GM19395 (cell line): ENCODE data around the gene TPCN2.

Source experiments
- ATAC-seq: cut with Tn5 transposase; IDR thresholded peaks from one replicate; pipeline ENCODE4 v1.9.1; 2021; ENCODE audit warnings: mild to moderate bottlenecking, moderate library complexity; ENCODE audit not compliant: unreplicated experiment

The TPCN2 gene

DNA sequence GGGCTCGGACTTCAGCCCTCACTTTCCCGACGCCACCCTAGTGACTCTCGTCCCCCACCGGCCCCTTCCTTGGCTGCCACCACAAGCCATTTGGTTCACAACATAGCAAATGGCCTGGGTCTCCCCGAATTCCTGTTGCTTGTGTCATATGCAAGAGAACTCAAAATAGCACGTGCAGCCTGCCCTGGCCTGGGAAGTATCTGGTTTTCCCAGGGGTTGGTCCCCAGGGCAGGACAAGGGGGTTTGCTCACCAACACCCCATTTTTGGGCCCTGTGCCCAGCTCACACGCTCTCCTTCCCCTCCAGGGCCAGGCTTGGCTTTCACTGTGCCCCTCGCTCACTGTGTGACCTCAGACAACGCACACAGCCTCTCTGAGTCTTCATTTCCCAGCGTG is 12.8 kb upstream of the TPCN2 start:
- ATAC-seq: no peak

DNA sequence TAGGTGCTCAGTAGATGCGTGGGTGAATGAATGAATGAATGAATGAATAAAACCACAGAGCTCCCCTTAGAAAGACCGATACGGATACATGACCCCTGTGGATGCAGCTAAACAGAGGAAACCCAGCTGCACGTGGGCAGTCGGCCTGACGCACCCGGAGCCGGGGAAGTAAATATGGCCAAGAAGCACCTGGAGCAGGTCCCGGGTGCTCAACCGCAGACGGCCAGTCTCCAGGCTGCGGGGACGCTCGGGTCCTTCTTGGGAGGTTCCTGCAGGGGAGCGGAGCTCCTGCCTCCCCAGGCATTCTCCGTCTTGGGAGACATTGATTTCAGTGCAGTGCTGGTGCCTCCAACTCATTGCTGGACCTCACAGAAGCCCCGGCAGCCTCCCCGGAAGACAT is 11.7 kb upstream of the TPCN2 start:
- ATAC-seq: no peak

DNA sequence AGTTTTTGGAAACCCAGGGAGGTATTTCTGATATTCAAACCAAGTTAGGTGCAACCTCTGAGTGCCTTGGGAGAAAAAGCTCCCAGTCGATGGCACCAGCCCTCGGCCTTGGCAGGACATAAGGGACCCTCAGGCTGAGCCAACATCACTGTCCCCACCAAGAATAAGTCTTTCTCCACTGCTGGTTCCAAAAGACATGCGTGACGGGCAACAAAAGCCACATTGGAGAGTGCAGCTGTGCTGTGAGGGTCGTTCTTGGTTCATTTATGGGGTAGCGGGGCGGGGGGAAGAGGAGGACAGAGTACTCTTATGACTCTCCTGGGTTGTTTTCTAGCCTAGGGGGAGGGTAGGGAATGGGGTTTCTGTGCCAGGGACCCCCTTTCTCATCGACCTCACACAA is 11.2 kb upstream of the TPCN2 start:
- ATAC-seq: no peak

DNA sequence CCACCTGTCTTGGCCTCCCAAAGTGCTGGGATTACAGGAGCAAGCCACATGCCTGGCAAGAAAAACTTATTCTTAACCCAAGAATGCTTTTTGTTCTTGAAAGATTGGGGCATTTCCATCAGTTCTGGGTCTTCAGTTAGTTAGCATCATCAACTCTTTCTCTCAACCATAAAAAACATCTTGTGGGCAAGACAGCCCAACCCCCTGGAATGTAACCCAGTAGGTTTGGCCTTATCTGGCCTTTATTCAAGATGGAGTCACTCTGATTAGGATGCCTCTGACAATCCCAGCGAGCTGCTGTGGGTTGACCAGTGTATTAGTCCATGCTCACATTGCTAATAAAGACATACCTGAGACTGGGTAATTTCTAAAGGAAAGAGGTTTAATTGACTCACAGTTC is 9.2 kb upstream of the TPCN2 start:
- no peak for ATAC-seq

DNA sequence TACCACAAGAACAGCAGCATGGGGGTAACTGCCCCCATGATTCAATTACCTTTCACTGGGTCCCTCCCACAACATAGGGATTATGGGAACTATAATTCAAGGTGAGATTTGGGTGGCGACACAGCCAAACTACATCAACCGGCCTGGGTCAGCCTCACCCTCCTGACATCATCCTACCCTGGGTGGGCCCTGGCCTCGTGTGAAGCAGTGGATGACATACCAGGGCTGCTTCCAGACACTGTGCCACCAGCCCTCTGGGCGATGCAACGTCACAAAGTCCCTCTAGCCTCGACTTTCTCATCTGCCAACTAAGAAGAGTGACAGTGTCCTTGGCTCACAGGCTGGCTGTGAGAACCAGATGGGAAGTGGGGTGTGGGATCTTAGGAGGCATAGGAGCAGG is 8.7 kb upstream of the TPCN2 start:
- ATAC-seq: no peak

DNA sequence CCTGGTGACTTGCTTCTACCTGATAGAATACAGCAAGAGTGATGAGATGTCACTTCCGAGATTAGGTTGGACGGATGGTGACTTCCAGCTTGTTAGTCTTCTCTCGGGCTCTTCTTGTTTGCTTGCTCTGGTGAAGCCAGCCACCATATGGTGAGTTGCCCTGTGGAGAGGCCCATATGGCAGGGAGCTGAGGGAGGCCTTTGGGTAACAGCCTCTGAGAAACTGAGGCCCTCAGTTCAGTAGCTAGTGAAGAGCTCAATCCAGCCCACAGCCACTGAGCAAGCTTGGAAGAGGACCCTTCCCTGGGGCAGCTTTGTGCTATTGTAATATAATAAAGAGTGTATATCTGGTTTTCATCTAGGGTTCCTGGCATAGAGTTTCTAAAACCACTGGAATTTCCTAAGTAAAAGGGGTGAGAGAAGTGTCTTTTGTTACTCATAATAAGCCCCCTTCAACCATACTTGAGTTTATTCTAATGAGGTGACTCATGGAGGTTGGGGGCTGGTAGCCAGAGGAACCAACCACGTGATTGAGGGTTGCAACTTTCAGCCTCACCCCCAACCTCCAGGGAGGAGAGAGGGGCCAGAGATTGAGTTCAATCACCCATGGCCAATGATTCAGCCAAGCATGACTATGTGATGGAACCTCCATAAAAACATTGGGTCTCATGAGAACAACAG is 8.0 kb upstream of the TPCN2 start:
- ATAC-seq: no peak

DNA sequence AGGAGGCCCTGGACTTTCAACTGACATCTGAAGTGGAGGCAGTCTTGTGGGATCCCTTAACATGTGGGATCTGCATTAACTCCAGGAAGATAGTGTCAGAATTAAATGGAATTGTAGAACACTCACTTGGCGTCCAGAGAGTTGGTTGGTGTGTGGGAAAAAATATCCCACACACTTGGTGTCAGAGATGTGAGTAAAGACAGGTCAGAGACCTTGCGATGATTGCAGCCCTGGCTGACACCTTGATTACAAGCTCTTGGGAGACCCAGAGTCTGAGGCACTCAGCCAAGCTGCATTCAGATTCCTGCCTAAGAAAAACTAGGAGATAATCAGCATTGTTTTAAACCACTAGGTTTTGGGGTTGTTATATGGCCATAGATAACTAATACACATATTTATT is 7.2 kb upstream of the TPCN2 start:
- no peak for ATAC-seq

DNA sequence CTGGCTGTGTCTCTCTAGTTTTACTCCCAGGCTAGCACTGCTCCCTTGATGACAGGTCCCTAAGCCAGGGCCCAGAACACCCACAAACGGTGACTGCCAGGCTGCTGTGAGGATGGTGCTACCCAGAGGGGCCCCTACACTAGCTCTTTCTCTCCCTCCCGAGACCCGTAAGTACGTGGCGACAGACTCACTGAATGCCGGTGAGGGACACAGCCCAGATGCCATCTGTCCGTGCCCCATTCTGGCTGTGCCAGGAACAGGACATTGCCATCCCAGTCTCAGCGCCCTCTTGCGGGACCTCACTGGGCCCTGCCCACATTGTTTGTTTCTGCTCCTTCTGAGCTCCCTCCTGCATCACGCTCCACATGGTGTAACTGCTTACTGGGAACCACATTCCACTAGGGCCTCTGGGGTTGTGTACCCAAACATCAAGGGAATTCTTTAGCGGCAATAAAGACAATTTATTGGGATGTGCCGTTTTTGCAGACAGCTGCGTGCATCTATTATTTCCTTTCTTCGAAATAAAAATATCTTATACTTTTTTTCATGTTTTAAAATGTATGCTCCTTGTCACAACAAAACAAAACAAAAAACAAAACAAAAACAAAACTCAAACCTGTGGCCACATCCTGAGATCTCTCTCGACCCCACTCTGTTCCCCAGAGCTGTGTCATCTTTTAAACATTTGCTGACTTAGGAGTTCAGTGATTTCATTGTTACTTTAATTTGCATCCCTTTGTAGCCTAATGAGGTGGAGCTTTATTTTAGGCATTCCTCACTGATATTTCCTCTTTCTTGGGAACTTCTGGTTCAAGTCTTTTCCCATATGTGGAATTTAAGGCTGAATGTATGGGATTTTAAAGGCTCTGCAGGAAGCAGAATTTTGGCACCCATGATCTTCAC is 4.4 kb upstream of the TPCN2 start:
- ATAC-seq: no peak

DNA sequence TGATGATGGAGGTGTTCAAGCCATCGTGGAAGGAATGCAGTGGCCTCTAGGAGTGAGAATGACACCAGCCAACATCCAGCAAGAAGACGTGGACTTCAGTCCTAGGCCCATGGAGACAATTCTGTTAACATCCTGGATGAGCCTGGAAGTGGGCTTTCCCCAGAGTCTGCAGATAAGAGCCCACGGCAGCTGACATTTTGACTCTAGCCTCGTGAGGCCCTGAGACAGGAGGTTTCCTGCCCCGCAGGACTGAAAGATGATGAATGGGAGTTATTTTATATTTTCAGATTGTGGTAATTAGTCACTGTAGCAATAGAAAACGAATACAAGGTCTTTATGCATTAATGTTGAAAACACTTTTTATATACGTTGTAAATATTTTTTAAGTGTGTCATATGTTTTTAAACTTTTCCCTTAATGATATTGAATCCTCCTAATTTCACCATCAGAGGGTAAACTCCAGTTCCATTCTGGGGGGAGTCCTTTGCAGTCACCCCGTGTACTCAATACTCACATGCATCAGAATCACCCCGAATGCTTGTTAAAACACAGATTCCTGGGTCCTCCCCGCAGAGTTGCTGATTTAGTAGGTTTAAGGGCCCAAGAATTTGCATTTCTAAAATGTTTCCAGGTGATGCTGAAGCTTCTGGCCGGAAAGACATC is 570 bp upstream of the TPCN2 start:
- ATAC-seq: no peak

DNA sequence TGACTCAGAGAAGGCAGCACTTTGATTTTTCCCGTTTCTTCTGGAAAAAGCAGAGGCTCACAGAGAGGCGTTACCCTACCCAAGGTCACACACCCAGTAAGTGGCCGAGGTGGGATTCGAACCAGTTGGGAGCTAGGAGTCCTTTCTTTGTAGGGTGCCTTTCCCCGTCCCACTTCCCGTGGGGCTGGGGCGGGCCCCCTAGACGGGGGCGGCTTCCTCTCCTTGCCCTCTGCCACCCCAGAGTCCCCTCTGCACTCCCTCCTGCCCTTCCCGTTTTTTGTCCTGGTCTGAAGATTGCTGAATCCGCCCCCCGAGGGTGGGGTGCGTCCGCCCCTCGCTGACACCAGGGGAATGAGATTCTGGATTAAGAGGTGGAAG is 747 bp downstream of the TPCN2 start:
- no peak for ATAC-seq

DNA sequence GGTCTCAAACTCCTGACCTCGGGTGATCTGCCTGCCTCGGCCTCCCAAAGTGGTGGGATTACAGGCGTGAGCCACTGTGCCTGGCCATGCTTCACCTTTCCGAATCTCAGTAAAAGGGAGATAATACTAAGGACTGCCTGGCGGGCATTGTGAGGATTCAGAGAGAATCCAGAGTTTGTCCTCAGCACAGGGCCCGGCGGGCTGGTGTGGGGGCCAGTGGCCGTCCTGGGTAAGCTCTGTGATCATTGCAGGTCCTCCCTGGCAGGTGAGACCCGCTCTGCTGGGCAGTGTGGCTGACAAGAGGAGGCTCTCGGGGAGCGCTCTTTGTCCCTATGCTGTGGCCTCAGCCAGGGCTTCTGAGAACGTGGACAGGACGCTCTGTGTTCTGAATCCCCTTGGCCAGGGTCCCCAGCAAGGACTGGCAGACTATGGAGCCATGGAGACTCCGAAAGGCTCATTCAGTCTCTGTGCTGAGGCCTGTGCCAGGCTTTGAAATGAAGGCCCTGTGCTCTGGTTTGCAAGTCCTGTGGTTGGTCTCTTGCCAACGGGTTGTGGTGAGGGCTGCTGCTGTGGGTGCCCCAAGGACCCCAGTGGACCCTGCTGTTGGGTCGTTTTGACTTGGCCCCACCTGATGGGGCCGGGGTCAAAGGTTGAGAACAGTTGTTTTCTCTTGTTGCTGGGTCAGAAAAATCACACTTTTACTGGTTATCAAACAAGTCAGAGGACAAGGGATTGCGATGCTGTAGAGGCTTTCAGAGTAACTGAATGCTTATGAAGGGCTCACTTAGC is 2.1 kb downstream of the TPCN2 start:
- no peak for ATAC-seq

DNA sequence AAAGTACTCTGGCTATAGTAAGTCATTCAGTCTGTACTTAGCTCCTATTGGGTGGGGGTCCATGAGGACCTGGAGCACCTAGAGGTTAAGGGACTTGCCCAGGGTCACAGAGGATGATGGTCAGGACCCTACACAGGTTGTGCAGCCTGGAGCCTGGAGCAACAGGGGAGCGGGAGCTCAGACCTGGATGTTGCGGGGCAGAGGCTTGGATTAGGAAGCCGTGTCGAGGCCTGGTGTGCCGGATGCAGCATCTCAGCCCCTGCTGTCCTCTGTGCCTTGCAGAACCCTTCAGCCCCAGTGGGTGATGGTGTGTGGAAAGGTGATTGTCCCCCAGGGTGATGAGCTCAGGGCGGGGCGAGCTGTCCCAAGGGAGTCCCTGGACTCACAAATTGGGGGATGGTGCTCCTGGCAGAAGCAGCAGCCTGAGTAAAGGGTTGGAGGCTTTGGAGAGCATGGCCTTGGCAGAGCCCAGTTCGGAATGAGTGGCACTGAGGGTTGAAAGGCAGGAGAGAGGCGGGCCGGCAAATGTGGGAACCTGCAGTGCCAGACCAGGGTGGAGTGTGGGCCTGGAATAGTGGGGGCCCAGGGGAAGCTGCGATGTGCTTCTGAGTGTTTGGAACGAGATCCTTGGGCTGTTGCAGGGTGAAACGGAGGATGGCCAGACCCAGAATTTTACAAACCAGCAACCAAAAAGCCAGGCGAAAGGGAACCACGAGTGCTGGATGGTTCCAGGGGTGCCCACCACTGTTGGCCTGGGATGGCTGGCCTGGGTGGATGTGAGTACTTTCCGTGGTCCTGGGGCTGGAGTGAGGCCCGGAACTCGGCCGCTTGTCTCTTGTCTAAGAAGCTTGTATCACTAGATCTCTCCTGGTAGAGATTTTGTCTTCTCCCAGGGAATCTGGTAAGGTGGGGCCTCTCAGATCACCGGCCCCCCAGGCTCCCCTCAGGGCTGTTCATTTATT is 2.9 kb downstream of the TPCN2 start:
- ATAC-seq: no peak

DNA sequence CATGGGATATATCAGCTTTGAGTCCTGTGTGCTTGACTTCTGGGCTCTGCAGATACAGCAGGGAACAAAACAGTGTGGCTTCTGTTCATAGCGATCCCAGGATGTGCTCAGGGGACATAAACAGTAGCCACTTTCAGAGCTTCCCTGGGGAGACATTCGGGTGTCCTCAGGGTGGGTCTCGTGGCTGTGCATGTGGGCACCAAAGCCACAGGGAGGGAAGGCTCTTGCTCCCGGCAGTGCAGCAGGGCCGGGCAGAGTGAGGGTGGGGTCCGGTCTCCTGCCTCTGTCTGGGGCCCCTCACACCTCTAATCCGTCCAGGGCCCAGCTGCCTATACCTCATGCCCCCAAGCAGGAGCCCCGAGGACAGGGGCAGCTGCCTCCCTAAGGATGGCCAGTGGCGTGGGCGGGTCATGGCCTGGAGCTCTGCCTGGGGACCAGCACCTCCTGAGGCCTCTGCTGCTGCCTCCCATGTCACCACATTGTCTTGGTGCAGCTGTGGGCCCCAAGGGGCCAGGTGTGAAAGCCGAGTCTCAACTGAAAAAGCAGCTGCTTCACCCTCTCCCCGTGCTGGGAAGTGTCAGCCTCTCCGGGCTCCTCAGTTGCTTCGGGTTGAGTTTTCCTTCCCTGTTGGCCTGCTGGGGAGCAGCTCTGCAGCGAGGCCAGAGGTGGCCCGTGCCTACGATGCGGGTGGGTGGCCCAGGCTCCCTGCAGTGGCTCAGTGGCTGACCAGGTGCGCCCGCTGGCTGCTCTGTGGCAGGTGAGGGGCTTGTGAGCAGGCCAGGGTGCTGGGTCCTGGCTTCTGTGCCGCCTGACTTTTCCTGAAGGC is 3.8 kb downstream of the TPCN2 start:
- ATAC-seq: no peak

DNA sequence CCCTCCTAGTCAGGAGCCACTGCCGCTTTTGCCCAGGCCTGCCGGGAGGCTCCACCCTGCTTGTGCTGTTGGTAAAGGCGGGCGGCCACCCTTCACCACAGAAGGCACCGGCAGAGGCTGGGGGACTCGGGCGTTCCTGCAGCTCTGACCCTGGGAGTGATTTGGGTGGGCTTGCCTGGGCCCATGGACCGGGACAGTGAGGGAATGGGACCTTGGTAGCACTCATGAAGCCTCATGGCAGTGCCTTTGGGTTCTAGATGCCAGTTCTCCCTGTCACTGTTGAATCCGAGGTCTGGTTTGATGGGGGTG is 4.4 kb downstream of the TPCN2 start:
- no peak for ATAC-seq

DNA sequence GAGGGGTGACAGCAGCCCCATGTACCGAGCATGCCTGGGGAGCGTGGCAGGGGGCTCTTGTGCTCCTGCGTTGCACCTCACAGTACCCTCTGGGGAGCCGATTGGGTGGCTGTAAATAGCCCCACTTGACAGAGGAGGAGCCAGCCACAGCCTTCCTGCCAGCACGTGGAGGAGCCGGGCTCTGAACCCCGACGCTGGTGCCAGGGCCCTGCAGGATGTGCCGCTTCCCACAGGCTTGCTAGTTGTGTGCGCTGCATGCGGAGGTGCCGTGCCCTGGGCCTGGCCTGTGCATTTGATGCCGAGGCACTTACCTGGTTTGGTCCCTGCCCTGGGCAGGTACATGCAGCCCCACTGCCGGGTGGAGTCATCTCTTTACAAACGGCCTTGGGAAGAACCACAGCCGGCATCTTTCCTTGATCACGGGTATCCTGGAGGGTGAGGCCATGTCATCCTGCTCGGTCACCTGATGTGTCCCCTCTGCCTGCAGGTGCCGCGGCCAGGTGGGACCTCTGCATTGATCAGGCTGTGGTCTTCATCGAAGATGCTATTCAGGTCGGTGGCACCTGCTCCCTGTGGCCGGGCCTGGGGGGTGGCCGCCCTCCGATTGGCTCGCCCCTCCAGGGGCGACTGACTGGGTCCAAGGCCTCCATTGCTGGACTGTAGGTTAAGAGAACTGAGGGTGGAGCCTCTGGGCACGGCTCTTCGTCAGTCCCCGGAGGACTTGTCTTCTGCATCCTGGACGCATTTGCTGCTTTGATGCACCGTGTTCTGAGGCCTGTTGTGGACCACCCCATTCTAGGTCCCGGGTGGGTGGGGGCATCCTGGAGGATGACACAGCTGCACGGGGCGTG is 5.0 kb downstream of the TPCN2 start:
- ATAC-seq: no peak

DNA sequence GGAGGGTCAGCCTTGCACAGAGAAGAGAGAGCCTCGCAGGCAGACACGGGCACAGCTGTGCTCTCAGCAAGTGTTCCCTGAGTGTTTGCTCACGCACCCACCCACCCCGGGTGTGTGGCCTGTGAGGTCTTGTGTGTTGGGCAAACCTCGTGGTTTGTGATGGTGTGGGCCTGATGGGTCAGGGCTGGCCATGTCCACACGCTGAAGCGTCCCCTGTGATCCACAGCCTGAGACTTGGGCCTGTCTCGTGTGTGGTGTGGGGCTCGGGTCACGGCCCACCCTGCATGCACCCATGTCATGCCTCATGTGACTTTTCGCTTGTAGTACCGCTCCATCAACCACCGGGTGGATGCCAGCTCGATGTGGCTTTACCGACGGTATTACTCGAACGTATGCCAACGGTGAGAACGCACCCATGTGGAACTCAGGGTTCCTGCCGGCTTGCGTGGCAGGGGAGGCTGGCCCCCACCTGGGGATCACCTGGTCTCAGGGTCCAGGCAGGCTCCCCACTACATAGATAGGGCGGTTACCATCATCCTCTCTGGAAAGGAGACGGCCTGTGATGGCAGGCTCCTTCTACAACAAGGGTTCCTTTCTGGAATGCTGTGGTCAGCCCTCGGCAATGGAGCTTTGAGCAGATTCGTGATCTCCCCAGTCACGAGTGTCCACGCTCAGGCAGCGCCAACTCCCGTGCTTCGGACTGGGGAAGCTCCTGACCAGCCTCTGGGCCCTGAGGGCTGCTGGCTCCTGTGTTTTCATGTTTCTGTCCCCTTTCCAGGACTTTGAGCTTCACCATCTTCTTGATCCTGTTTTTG is 5.9 kb downstream of the TPCN2 start:
- ATAC-seq: no peak

DNA sequence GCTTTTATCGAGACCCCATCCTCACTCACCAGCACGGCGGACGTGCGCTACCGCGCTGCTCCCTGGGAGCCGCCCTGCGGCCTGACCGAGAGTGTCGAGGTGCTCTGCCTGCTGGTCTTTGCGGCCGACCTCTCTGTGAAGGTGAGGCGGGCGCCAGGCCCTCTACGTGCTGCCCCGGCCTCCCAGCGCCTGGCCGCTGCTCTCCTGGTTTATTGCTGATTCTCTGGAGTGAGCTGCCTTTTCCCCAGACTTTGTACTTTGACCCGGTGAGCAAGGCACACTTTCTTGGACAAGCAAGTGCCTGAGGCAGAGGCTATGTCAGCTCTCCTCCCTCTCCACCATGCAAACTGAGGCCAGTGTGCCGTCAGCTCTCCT is 6.5 kb downstream of the TPCN2 start:
- ATAC-seq: no peak
